Measurements from ENCODE around the gene GABBR2. TPM values are rescaled to one million over a fixed set of nuclear protein-coding genes. Genes with fewer than 3 reads are reported as not detected.

GABBR2 gene
- total and polyA plus RNA-seq, 2 of the 8 experiments (the other 6 are each of a cell fraction or from before 2014, with no cell fraction given), result 0.50 to 1.2 TPM

DNA sequence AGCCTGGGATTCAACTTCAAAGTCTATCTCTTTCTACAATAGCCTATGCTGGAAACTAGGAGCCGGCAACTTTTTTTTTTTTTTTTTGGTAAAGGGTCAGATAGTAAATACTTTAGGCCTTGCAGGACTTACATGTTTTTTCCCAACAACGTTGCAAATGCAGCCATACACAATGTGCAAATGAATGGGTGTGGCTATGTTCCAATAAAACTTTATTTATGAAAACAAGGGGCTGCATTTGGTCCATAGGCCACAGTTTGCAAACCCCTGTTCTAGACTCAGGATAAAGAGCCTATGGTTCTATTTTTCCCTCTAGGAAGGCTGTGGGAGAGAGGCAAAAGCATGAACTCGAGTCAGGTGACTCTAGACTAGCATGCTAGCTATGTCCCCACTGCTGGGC lies 189.1 kb downstream of the GABBR2 start:
- POLR2A ChIA-PET (ENCODE audit: partially characterized antibody), result no interaction called here
- Histone ChIP-seq H3K9me3 (ENCODE audit: insufficient read depth in 2 of 2, low read depth in 1 of 2, low read length in 1 of 2) (no peaks in the 10 kb centered on the region), H3K36me3 (ENCODE audit: control insufficient read depth in 2 of 4, insufficient read depth in 4 of 4, low read length in 3 of 4) (no peaks in the 10 kb centered on the region), H2BK15ac (ENCODE audit: low read length) (no peak overlapping the region), H2BK5ac (ENCODE audit: low read depth, low read length) (no peak overlapping the region), H4K5ac (ENCODE audit: insufficient read length, low read depth, low read length) (no peak overlapping the region), H3K4me1 (replicated peaks in 1 of 4; ENCODE audit: control insufficient read depth in 3 of 4, insufficient read depth in 4 of 4, low read length in 3 of 4) (no peaks in the 10 kb centered on the region), H2BK120ac (replicated peaks; ENCODE audit: low read depth, low read length) (no peak overlapping the region), H3K27me3 (replicated peaks in 1 of 4; ENCODE audit: control insufficient read depth in 3 of 4, extremely low read depth in 1 of 4, insufficient read depth in 3 of 4, low read length in 3 of 4) (no peaks in the 10 kb centered on the region), H2BK20ac (ENCODE audit: low read length) (no peak overlapping the region), H3K23me2 (ENCODE audit: low read depth, low read length) (no peaks in the 10 kb centered on the region), H3K9ac (replicated peaks in 1 of 4; ENCODE audit: extremely low read depth in 1 of 4, low read depth in 3 of 4, low read length in 3 of 4) (no peak overlapping the region), H3K4me3 (ENCODE audit: extremely low read depth in 1 of 4, insufficient read depth in 2 of 4, low read depth in 3 of 4, low read length in 4 of 4) (no peak overlapping the region), H4K8ac (ENCODE audit: extremely low read depth, insufficient read depth, low read length) (no peak overlapping the region), H3K79me1 (ENCODE audit: low read depth, low read length) (no peaks in the 10 kb centered on the region), H3K4ac (replicated peaks; ENCODE audit: insufficient read length, low read depth, low read length) (no peak overlapping the region), H3K79me2 (ENCODE audit: control insufficient read depth in 1 of 2, insufficient read depth in 2 of 2, low read length in 2 of 2) (no peaks in the 10 kb centered on the region), H3K27ac (ENCODE audit: low read depth, low read length) (no peak overlapping the region), H3K18ac (ENCODE audit: extremely low read depth, low read length) (no peak overlapping the region), H4K91ac (replicated peaks; ENCODE audit: insufficient read length, low read length) (no peak overlapping the region), H3K23ac (ENCODE audit: insufficient read length) (no peak overlapping the region), H2AFZ (ENCODE audit: low read length) (no peak overlapping the region), H2AK5ac (ENCODE audit: low read depth, low read length) (no peak overlapping the region), H4K20me1 (replicated peaks in 1 of 2; ENCODE audit: control insufficient read depth in 1 of 2, insufficient read depth in 2 of 2, low read length in 2 of 2) (peaks cover 0 to 2% of the 10 kb centered on the region in 2 experiments), H2BK12ac (ENCODE audit: low read depth, low read length) (no peak overlapping the region), H3K4me2 (ENCODE audit: insufficient read depth in 1 of 2, low read depth in 2 of 2, low read length in 2 of 2) (no peak overlapping the region), H3K14ac (ENCODE audit: insufficient read length) (no peak overlapping the region), H3K56ac (replicated peaks; ENCODE audit: insufficient read length, low read depth, low read length) (no peak overlapping the region)
- FAIRE-seq, result no peak
- no peak for DNase-seq (ENCODE audit: low read depth in 1 of 2, low spot score in 2 of 2)
- 90% methylated on average over 3 of the region's 3 CpGs; no CpG with 5 or more reads in 1 of the 2 experiments for WGBS, 2 experiments (ENCODE audit: extremely low coverage in 1 of 2, insufficient coverage in 1 of 2, insufficient read length in 1 of 2, insufficient replicate concordance in 2 of 2, low coverage in 1 of 2, low lambda C conversion rate in 2 of 2, missing lambda C conversion rate in 1 of 2)
- CTCF ChIA-PET (ENCODE audit: partially characterized antibody), result interaction anchor here (0.6 to 1.3 kb wide), 3 partner anchors 15 to 306 kb away, joined by 3 read pairs; no protein-coding TSS in a partner anchor
- TF ChIP-seq HDAC6 (IDR thresholded peaks at IDR 0.05; ENCODE audit: low read depth, low read length) (no peak), SIRT6 (IDR thresholded peaks at IDR 0.05; ENCODE audit: low read length) (no peak), ATF2 (IDR thresholded peaks at IDR 0.05; ENCODE audit: low read length) (no peak)
- TF ChIP-seq, protein P1, sequence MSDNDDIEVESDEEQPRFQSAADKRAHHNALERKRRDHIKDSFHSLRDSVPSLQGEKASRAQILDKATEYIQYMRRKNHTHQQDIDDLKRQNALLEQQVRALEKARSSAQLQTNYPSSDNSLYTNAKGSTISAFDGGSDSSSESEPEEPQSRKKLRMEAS (IDR thresholded peaks at IDR 0.05), result no peak

Measured in H1 (cell line).